Activated naive CD4-positive, alpha-beta T cell treated with anti-CD3 and anti-CD28 coated beads for 36 hours (primary cell): ENCODE measurements around the gene SLC19A1. TPM values are rescaled to one million over a fixed set of nuclear protein-coding genes. Genes with fewer than 3 reads are reported as not detected.

ENCODE experiments used
- CTCF ChIA-PET: fragments of 350-600 bp; sonication (Branson Sonifier 250); formaldehyde crosslinking; loops from one replicate; lab custom pipeline; 2021; ENCODE audit warnings: antibody characterized with exemption; lab: Charles Lee
- DNase-seq: peaks from one replicate; pipeline ENCODE4 v3.0.0-alpha.2; 2020
- H3K27ac Mint-ChIP-seq: one replicate; pipeline ENCODE4 v1.8.0; 2021; ENCODE audit warnings: mild to moderate bottlenecking, mixed read lengths
- H3K27me3 Mint-ChIP-seq: one replicate; pipeline ENCODE4 v1.8.0; 2021; ENCODE audit warnings: low read depth, mixed read lengths
- H3K36me3 Mint-ChIP-seq: one replicate; pipeline ENCODE4 v1.8.0; 2021; ENCODE audit warnings: low read depth, mixed read lengths
- H3K4me1 Mint-ChIP-seq: one replicate; pipeline ENCODE4 v1.8.0; 2021; ENCODE audit warnings: low read depth, mixed read lengths
- H3K4me3 Mint-ChIP-seq: one replicate; pipeline ENCODE4 v1.8.0; 2021; ENCODE audit warnings: mild to moderate bottlenecking, moderate library complexity, mixed read lengths
- H3K9me3 Mint-ChIP-seq: one replicate; pipeline ENCODE4 v1.8.0; 2021; ENCODE audit warnings: mixed read lengths
- intact Hi-C: fragments of 100-400 bp; cut with micrococcal nuclease; formaldehyde crosslinking; loops from one replicate; pipeline ENCODE4 v1.15.1; 2023
- total RNA-seq, 2 experiments: library from RNA; stranded (reverse); gene quantifications; one replicate each; pipeline ENCODE4 v1.2.3, GENCODE V29; 2021

The SLC19A1 gene
- total RNA-seq, 2 experiments from 2014 or later = 32.2 to 33.0 TPM

- Mint-ChIP-seq H3K27ac (no peak overlapping the region), H3K9me3 (no peaks in the 10 kb centered on the region), H3K36me3 (peaks cover 11% of the 10 kb centered on the region), H3K4me3 (no peak overlapping the region), H3K27me3 (no peaks in the 10 kb centered on the region), H3K4me1 (peaks cover 5% of the 10 kb centered on the region)
- CTCF ChIA-PET = no interaction called here
- intact Hi-C loops = no loop called here
- DNase-seq = no peak
Measured at GRCh38 chr21:45512626-45513002, 29.6 kb downstream of the SLC19A1 start.

GRCh38 chr21:45511661-45512431, 30.4 kb downstream of the SLC19A1 start:
- no peak for DNase-seq
- Mint-ChIP-seq H3K27me3 (no peaks in the 10 kb centered on the region), H3K9me3 (no peaks in the 10 kb centered on the region), H3K4me3 (no peak overlapping the region), H3K36me3 (peaks cover 7% of the 10 kb centered on the region), H3K27ac (no peak overlapping the region), H3K4me1 (no peaks in the 10 kb centered on the region)
- CTCF ChIA-PET = no interaction called here
- intact Hi-C loops = no loop called here

GRCh38 chr21:45511007-45511406, 31.2 kb downstream of the SLC19A1 start:
- no peak overlapping the region for H3K27ac Mint-ChIP-seq
- no peak overlapping the region for H3K4me3 Mint-ChIP-seq
- H3K4me1 Mint-ChIP-seq = no peaks in the 10 kb centered on the region
- no peak for DNase-seq
- H3K9me3 Mint-ChIP-seq = no peaks in the 10 kb centered on the region
- no peaks in the 10 kb centered on the region for H3K27me3 Mint-ChIP-seq
- CTCF ChIA-PET = no interaction called here
- peaks cover 7% of the 10 kb centered on the region for H3K36me3 Mint-ChIP-seq
- intact Hi-C loops = no loop called here

GRCh38 chr21:45510466-45510955, 31.7 kb downstream of the SLC19A1 start:
- H3K27me3 Mint-ChIP-seq = no peaks in the 10 kb centered on the region
- H3K4me1 Mint-ChIP-seq = no peaks in the 10 kb centered on the region
- CTCF ChIA-PET = no interaction called here
- peaks cover 7% of the 10 kb centered on the region for H3K36me3 Mint-ChIP-seq
- intact Hi-C loops = no loop called here
- H3K4me3 Mint-ChIP-seq = no peak overlapping the region
- no peak for DNase-seq
- no peaks in the 10 kb centered on the region for H3K9me3 Mint-ChIP-seq
- H3K27ac Mint-ChIP-seq = no peak overlapping the region

- H3K27me3 Mint-ChIP-seq = no peaks in the 10 kb centered on the region
- intact Hi-C loops = no loop called here
- no peak overlapping the region for H3K4me3 Mint-ChIP-seq
- peaks cover 5% of the 10 kb centered on the region for H3K36me3 Mint-ChIP-seq
- H3K9me3 Mint-ChIP-seq = no peaks in the 10 kb centered on the region
- DNase-seq = no peak
- no peak overlapping the region for H3K27ac Mint-ChIP-seq
- CTCF ChIA-PET = no interaction called here
- H3K4me1 Mint-ChIP-seq = no peaks in the 10 kb centered on the region
Measured at GRCh38 chr21:45509566-45510465, 32.4 kb downstream of the SLC19A1 start.

GRCh38 chr21:45508607-45509565, 33.4 kb downstream of the SLC19A1 start:
- CTCF ChIA-PET = no interaction called here
- no peak overlapping the region for H3K4me3 Mint-ChIP-seq
- no peaks in the 10 kb centered on the region for H3K9me3 Mint-ChIP-seq
- DNase-seq = no peak
- H3K36me3 Mint-ChIP-seq = peaks cover 3% of the 10 kb centered on the region
- intact Hi-C loops = no loop called here
- H3K27me3 Mint-ChIP-seq = no peaks in the 10 kb centered on the region
- H3K4me1 Mint-ChIP-seq = no peaks in the 10 kb centered on the region
- no peak overlapping the region for H3K27ac Mint-ChIP-seq

GRCh38 chr21:45507888-45508508, 34.2 kb downstream of the SLC19A1 start:
- intact Hi-C loops = no loop called here
- Mint-ChIP-seq H3K9me3 (no peaks in the 10 kb centered on the region), H3K27ac (no peak overlapping the region), H3K27me3 (no peaks in the 10 kb centered on the region), H3K4me1 (no peaks in the 10 kb centered on the region), H3K4me3 (no peak overlapping the region), H3K36me3 (peaks cover 3% of the 10 kb centered on the region)
- CTCF ChIA-PET = no interaction called here
- no peak for DNase-seq

GRCh38 chr21:45507523-45507875, 34.7 kb downstream of the SLC19A1 start:
- H3K27ac Mint-ChIP-seq = no peak overlapping the region
- H3K36me3 Mint-ChIP-seq = peaks cover 3% of the 10 kb centered on the region
- intact Hi-C loops = no loop called here
- H3K4me3 Mint-ChIP-seq = no peak overlapping the region
- CTCF ChIA-PET = no interaction called here
- H3K4me1 Mint-ChIP-seq = no peaks in the 10 kb centered on the region
- H3K9me3 Mint-ChIP-seq = no peaks in the 10 kb centered on the region
- DNase-seq = no peak
- H3K27me3 Mint-ChIP-seq = no peaks in the 10 kb centered on the region

GRCh38 chr21:45506836-45507522, 35.3 kb downstream of the SLC19A1 start:
- H3K4me1 Mint-ChIP-seq = no peaks in the 10 kb centered on the region
- intact Hi-C loops = no loop called here
- no peak overlapping the region for H3K27ac Mint-ChIP-seq
- no peak for DNase-seq
- H3K9me3 Mint-ChIP-seq = no peaks in the 10 kb centered on the region
- no peak overlapping the region for H3K4me3 Mint-ChIP-seq
- no peaks in the 10 kb centered on the region for H3K27me3 Mint-ChIP-seq
- CTCF ChIA-PET = no interaction called here
- peaks cover 3% of the 10 kb centered on the region for H3K36me3 Mint-ChIP-seq

GRCh38 chr21:45506241-45506817, 35.9 kb downstream of the SLC19A1 start:
- no peak for DNase-seq

GRCh38 chr21:45505416-45506021, 36.7 kb downstream of the SLC19A1 start:
- Mint-ChIP-seq H3K36me3 (peaks cover 3% of the 10 kb centered on the region), H3K9me3 (no peaks in the 10 kb centered on the region), H3K27ac (no peak overlapping the region), H3K4me1 (no peaks in the 10 kb centered on the region), H3K27me3 (no peaks in the 10 kb centered on the region), H3K4me3 (no peak overlapping the region)
- no peak for DNase-seq
- CTCF ChIA-PET = no interaction called here
- intact Hi-C loops = no loop called here

More at GRCh38 chr21:45506241-45506817, 35.9 kb downstream of the SLC19A1 start:
- no peak overlapping the region for H3K27ac Mint-ChIP-seq
- peaks cover 3% of the 10 kb centered on the region for H3K36me3 Mint-ChIP-seq
- no peak overlapping the region for H3K4me3 Mint-ChIP-seq
- intact Hi-C loops = no loop called here
- CTCF ChIA-PET = no interaction called here
- no peaks in the 10 kb centered on the region for H3K4me1 Mint-ChIP-seq
- no peaks in the 10 kb centered on the region for H3K27me3 Mint-ChIP-seq
- no peaks in the 10 kb centered on the region for H3K9me3 Mint-ChIP-seq
